Tibial nerve (tissue), 4 donors: ENCODE data around the gene ITIH4.
"Not testable (repeated sequence)": the region's sequence is repeated elsewhere in the genome, so short reads cannot be mapped to it uniquely, and the experiment has no call there.

ENCODE experiments used
- EP300 ChIP-seq, 2 donors: sonication (generic); formaldehyde crosslinking; IDR thresholded peaks; one replicate each; pipeline ENCODE4 v1.6.1; 2017; ENCODE audit warnings: antibody characterized with exemption in 2 of 2, mild to moderate bottlenecking in 1 of 2
- POLR2A ChIP-seq, 2 donors: fragments of 450-650 bp; IDR thresholded peaks; one replicate each; pipeline ENCODE4 v1.6.1; 2017; ENCODE audit warnings: antibody characterized with exemption in 2 of 2, mild to moderate bottlenecking in 2 of 2, moderate library complexity in 2 of 2
- TF ChIP-seq, protein P1 (sequence below), 5 experiments: fragments of 200-600 bp in 3 of 5; fragments of 450-650 bp in 2 of 5; sonication (generic) in 3 of 5; IDR thresholded peaks; one replicate each; pipeline ENCODE4 v1.5.1; 2016 to 2019; ENCODE audit warnings: antibody characterized with exemption in 5 of 5, mild to moderate bottlenecking in 3 of 5, moderate library complexity in 2 of 5

DNA sequence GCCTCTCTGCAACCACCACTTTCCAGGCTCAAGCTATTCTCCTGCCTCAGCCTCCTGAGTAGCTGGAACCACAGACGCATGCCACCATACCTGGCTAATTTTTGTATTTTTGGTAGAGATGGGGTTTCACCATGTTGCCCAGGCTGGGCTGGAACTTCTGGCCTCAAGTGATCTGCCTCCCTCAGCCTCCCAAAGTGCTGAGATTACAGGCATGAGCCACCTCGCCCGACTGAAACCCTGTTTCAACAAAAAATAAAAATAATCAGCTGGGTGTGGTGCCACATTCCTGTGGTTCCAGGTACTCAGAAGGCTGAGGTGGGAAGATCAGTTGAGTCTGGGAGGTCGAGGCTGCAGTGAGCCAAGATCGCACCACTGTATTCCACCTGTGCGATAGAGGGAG, 54.0 kb downstream of the ITIH4 start:
- not testable (repeated sequence) for TF ChIP-seq POLR2A, EP300 (IDR thresholded peaks at IDR 0.05)
- TF ChIP-seq, protein P1, sequence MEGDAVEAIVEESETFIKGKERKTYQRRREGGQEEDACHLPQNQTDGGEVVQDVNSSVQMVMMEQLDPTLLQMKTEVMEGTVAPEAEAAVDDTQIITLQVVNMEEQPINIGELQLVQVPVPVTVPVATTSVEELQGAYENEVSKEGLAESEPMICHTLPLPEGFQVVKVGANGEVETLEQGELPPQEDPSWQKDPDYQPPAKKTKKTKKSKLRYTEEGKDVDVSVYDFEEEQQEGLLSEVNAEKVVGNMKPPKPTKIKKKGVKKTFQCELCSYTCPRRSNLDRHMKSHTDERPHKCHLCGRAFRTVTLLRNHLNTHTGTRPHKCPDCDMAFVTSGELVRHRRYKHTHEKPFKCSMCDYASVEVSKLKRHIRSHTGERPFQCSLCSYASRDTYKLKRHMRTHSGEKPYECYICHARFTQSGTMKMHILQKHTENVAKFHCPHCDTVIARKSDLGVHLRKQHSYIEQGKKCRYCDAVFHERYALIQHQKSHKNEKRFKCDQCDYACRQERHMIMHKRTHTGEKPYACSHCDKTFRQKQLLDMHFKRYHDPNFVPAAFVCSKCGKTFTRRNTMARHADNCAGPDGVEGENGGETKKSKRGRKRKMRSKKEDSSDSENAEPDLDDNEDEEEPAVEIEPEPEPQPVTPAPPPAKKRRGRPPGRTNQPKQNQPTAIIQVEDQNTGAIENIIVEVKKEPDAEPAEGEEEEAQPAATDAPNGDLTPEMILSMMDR (IDR thresholded peaks at IDR 0.05), result not testable (repeated sequence)
